ENCODE data around the gene LRRC4C.

Gene LRRC4C

DNA sequence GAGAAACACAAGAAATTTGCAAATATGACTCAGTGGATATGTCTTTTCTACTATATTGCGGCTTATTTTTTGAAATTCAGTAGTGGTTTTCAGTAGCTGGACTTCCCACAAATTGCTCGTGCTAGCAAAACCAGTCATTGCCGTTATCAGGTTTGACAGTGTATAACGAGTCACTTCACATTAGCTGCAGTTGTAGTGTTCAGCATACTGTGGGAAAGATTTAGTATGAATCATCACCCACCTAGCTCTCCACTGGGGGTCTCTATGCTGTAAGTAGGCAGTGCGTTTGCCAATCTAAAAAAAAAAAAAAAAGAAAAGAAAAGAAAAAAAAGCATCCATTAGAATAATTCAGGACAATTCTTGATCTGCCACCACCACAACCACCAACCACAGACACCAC, 1318.9 kb downstream of the LRRC4C start:
- Histone ChIP-seq H3K4me1 (ENCODE audit: control insufficient read depth, insufficient read depth, low read length) (no peaks in the 10 kb centered on the region), H3K27ac (ENCODE audit: insufficient read depth, low read depth, low read length, poor library complexity, severe bottlenecking) (no peak overlapping the region), H3K4me3 (ENCODE audit: insufficient read depth, low read depth, low read length) (no peak overlapping the region), H3K9me3 (ENCODE audit: control insufficient read depth, low read length) (no peaks in the 10 kb centered on the region), H3K36me3 (ENCODE audit: control insufficient read depth, insufficient read depth, low read length) (no peaks in the 10 kb centered on the region), H3K27me3 (ENCODE audit: control insufficient read depth, insufficient read depth, low read length, poor library complexity, severe bottlenecking) (no peaks in the 10 kb centered on the region)
- 89 to 90% methylated on average over 5 of the region's 5 CpGs for WGBS, 2 experiments

DNA sequence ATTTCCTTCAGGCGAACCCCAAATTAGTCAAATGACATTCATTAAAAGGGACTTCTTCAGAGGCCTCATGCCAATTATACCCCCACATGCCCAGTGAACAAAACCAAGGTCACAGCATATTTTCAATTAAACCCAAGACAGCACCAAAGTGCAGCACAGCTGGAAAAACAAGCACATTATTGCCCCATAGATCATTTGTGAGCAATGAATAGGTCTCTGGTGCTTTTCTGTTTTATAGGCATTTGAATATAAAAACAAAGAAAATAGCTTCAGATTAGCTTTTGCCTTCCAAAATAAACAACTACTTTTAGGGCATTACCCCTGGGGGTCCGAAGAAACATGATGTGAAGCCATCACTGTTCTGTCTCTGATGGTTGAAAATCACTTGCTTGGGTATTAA, 1319.9 kb downstream of the LRRC4C start:
- H3K27me3 ChIP-seq (ENCODE audit: control insufficient read depth, insufficient read depth, low read length, poor library complexity, severe bottlenecking): no peaks in the 10 kb centered on the region
- no peaks in the 10 kb centered on the region for H3K4me1 ChIP-seq (ENCODE audit: control insufficient read depth, insufficient read depth, low read length)
- H3K27ac ChIP-seq (ENCODE audit: insufficient read depth, low read depth, low read length, poor library complexity, severe bottlenecking): no peak overlapping the region
- no peaks in the 10 kb centered on the region for H3K36me3 ChIP-seq (ENCODE audit: control insufficient read depth, insufficient read depth, low read length)
- H3K9me3 ChIP-seq (ENCODE audit: control insufficient read depth, low read length): no peaks in the 10 kb centered on the region
- H3K4me3 ChIP-seq (ENCODE audit: insufficient read depth, low read depth, low read length): no peak overlapping the region
- 94 to 100% methylated on average over 2 of the region's 2 CpGs for WGBS, 2 experiments

DNA sequence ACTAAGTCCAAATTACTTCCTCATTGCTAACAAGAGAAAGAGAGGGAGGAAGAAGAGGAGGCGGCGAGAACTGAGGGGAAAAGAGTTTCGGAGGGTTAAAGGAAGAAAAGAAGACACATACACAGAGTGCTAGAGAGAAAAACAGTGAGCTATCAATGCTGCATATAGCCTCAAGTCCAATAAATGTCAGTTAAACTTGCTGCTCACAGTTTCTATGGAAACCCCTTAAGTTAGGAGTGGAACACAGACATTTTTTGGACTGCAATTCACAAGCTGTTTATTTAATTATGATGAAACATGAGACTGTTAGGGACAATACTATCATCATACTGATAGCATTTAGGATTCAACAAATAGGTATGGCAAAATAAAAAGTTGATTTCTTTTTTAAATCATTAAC, 1320.4 kb downstream of the LRRC4C start:
- H3K36me3 ChIP-seq (ENCODE audit: control insufficient read depth, insufficient read depth, low read length): no peaks in the 10 kb centered on the region
- H3K27me3 ChIP-seq (ENCODE audit: control insufficient read depth, insufficient read depth, low read length, poor library complexity, severe bottlenecking): no peaks in the 10 kb centered on the region
- H3K27ac ChIP-seq (ENCODE audit: insufficient read depth, low read depth, low read length, poor library complexity, severe bottlenecking): no peak overlapping the region
- no peak overlapping the region for H3K4me3 ChIP-seq (ENCODE audit: insufficient read depth, low read depth, low read length)
- WGBS, 2 experiments: 94% methylated on average over 3 of the region's 3 CpGs
- H3K4me1 ChIP-seq (ENCODE audit: control insufficient read depth, insufficient read depth, low read length): no peaks in the 10 kb centered on the region
- no peaks in the 10 kb centered on the region for H3K9me3 ChIP-seq (ENCODE audit: control insufficient read depth, low read length)

DNA sequence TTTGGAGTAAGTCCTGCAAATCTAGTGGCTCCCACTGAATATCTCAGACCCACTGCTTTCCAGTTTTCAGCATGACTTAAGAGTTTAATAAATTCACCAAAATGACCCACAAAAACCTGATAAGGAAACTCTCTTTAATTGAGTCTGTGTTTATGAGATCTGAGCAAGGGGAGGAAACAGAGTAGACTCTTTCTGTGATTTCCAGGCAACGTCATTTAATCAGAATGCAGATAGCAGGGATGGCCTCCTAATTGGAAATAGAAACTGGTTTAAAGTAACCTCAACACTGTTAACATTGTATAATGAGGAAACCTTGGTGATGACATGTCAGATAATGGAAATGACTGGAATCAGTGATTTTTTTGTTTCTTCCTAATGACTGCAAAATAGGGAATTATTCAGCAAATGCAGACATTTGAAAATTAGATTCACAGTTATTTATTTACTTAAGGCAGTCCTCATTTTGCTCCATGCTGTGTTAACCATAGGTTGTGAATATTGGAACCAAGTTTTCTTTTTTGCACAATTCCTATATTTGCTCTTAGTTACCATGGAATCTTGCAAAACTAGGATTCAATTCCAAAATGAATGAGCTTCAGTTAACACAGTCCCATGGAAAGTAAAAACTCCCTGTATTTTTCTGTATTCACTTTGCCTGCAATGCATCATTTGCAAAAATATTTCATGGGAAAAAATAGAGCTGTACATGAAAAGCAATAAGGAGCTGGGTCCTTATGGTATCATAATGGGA, 1324.5 kb downstream of the LRRC4C start:
- Histone ChIP-seq H3K36me3 (ENCODE audit: control insufficient read depth, insufficient read depth, low read length) (no peaks in the 10 kb centered on the region), H3K4me1 (ENCODE audit: control insufficient read depth, insufficient read depth, low read length) (no peaks in the 10 kb centered on the region), H3K27me3 (ENCODE audit: control insufficient read depth, insufficient read depth, low read length, poor library complexity, severe bottlenecking) (no peaks in the 10 kb centered on the region), H3K4me3 (ENCODE audit: insufficient read depth, low read depth, low read length) (no peak overlapping the region), H3K9me3 (ENCODE audit: control insufficient read depth, low read length) (no peaks in the 10 kb centered on the region), H3K27ac (ENCODE audit: insufficient read depth, low read depth, low read length, poor library complexity, severe bottlenecking) (no peak overlapping the region)
- 88 to 89% methylated on average over 1 of the region's 1 CpG for WGBS, 2 experiments

DNA sequence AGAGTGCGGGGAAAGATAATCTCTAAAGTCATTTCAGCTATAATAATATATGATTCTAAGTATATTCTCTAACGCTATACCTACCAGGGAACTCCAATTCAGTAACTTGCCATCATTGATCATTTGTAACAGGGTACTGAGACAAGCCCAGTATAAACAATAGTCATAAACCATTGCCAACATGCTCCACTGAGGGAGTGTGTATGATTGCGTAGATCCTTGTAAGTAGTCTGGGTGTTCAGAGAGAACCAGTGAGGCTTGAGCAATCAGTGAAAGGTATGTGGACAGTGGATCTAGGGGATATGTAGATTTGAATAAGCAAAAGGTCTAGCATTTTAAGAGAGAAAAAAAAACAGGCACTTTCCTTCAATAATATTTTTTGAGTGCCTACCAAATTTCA, 1326.0 kb downstream of the LRRC4C start:
- Histone ChIP-seq H3K36me3 (ENCODE audit: control insufficient read depth, insufficient read depth, low read length) (no peaks in the 10 kb centered on the region), H3K4me1 (ENCODE audit: control insufficient read depth, insufficient read depth, low read length) (no peaks in the 10 kb centered on the region), H3K27me3 (ENCODE audit: control insufficient read depth, insufficient read depth, low read length, poor library complexity, severe bottlenecking) (no peaks in the 10 kb centered on the region), H3K27ac (ENCODE audit: insufficient read depth, low read depth, low read length, poor library complexity, severe bottlenecking) (no peak overlapping the region), H3K4me3 (ENCODE audit: insufficient read depth, low read depth, low read length) (no peak overlapping the region), H3K9me3 (ENCODE audit: control insufficient read depth, low read length) (no peaks in the 10 kb centered on the region)
- 97 to 100% methylated on average over 2 of the region's 3 CpGs for WGBS, 2 experiments

DNA sequence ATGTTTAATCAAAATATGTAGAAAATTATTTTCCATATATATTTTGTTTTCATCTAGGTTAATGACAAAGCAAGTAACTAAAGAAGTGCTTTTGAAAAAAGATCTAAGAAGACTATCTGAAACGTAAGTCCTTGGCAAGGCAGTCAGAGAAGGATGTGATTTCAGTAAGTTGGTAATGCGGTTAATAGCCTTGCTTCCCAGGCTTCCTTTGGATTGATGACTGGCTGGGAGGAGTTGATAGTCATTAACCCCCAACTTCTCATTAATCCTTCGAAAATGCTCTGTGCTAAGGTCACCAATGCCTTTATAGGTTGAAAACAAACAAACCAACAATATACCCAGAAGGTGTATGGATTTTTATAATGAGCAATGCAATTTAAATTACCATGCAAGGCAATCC, 1326.5 kb downstream of the LRRC4C start:
- Histone ChIP-seq H3K27ac (ENCODE audit: insufficient read depth, low read depth, low read length, poor library complexity, severe bottlenecking) (no peak overlapping the region), H3K36me3 (ENCODE audit: control insufficient read depth, insufficient read depth, low read length) (no peaks in the 10 kb centered on the region), H3K4me1 (ENCODE audit: control insufficient read depth, insufficient read depth, low read length) (no peaks in the 10 kb centered on the region), H3K9me3 (ENCODE audit: control insufficient read depth, low read length) (no peaks in the 10 kb centered on the region), H3K4me3 (ENCODE audit: insufficient read depth, low read depth, low read length) (no peak overlapping the region), H3K27me3 (ENCODE audit: control insufficient read depth, insufficient read depth, low read length, poor library complexity, severe bottlenecking) (no peaks in the 10 kb centered on the region)
- WGBS, 2 experiments: 89 to 94% methylated on average over 2 to 3 of the region's 3 CpGs

DNA sequence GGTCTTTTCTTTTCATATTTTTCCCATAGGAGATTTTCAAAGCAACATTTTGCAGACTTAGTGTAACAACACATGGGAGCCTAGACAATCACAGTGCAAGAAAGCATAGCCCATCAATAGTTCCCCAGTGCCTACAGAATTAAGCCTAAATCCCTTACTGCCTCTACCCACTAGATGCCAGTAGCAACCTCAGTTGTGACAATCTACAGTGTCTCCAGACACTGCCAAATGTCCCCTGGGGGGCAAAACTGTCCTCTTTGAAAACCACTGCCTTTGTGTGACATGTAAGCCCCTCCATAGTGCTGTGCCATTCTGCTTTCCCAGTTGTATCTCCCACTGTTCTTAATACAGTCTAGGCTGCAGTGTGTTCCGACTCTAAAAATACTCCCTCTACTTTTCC, 1329.0 kb downstream of the LRRC4C start:
- Histone ChIP-seq H3K27ac (ENCODE audit: insufficient read depth, low read depth, low read length, poor library complexity, severe bottlenecking) (no peak overlapping the region), H3K36me3 (ENCODE audit: control insufficient read depth, insufficient read depth, low read length) (no peaks in the 10 kb centered on the region), H3K27me3 (ENCODE audit: control insufficient read depth, insufficient read depth, low read length, poor library complexity, severe bottlenecking) (no peaks in the 10 kb centered on the region), H3K4me3 (ENCODE audit: insufficient read depth, low read depth, low read length) (no peak overlapping the region), H3K9me3 (ENCODE audit: control insufficient read depth, low read length) (no peaks in the 10 kb centered on the region), H3K4me1 (ENCODE audit: control insufficient read depth, insufficient read depth, low read length) (no peaks in the 10 kb centered on the region)
- 41 to 47% methylated on average over 1 of the region's 1 CpG for WGBS, 2 experiments

DNA sequence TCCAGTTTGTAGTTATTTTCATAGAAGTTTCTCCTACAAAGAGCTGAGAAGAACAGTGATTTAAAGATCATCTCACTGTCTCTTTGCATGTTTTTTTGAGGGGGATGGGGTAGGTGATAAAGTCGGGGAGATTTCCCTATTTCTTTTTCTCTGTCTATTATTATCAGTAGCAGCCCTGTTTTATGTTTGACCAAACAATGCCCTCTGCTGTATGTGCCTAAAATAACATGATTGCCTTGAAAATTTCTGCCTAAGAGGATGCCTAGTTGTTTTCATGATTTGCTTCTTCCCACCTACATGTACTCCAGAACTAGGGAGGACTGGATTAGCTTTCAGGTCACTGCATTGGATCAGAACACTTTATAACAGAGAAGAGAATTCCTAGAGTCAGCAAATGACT, 1330.2 kb downstream of the LRRC4C start:
- Histone ChIP-seq H3K36me3 (ENCODE audit: control insufficient read depth, insufficient read depth, low read length) (no peaks in the 10 kb centered on the region), H3K9me3 (ENCODE audit: control insufficient read depth, low read length) (no peaks in the 10 kb centered on the region), H3K4me1 (ENCODE audit: control insufficient read depth, insufficient read depth, low read length) (no peaks in the 10 kb centered on the region), H3K27ac (ENCODE audit: insufficient read depth, low read depth, low read length, poor library complexity, severe bottlenecking) (no peak overlapping the region), H3K4me3 (ENCODE audit: insufficient read depth, low read depth, low read length) (no peak overlapping the region), H3K27me3 (ENCODE audit: control insufficient read depth, insufficient read depth, low read length, poor library complexity, severe bottlenecking) (no peaks in the 10 kb centered on the region)
- WGBS, 2 experiments: 50% methylated on average over 1 of the region's 1 CpG; no CpG with 5 or more reads in 1 of the 2 experiments

DNA sequence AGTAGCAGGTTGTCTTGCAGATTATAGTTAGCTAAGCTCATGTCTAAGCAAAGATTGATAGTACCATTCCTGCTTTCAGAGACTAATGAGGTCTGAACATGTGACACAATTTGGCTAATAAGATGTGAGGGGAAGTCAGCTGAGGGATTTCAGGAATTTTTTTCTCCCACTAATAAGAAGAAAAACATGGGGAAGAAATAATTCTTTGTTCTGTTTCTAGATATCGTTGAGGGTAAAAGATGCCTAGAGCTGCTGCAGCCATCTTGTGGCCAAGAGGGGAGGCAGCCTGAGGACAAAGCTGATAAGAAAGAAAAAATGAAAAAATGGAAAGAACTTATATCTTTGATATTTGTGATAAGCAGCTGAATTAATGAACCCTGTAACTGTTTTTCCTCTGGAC, 1334.4 kb downstream of the LRRC4C start:
- Histone ChIP-seq H3K9me3 (ENCODE audit: control insufficient read depth, low read length) (no peaks in the 10 kb centered on the region), H3K27me3 (ENCODE audit: control insufficient read depth, insufficient read depth, low read length, poor library complexity, severe bottlenecking) (no peaks in the 10 kb centered on the region), H3K4me3 (ENCODE audit: insufficient read depth, low read depth, low read length) (no peak overlapping the region), H3K4me1 (ENCODE audit: control insufficient read depth, insufficient read depth, low read length) (no peaks in the 10 kb centered on the region), H3K27ac (ENCODE audit: insufficient read depth, low read depth, low read length, poor library complexity, severe bottlenecking) (no peak overlapping the region), H3K36me3 (ENCODE audit: control insufficient read depth, insufficient read depth, low read length) (no peaks in the 10 kb centered on the region)
- WGBS, 2 experiments: 59 to 64% methylated on average over 1 of the region's 1 CpG

DNA sequence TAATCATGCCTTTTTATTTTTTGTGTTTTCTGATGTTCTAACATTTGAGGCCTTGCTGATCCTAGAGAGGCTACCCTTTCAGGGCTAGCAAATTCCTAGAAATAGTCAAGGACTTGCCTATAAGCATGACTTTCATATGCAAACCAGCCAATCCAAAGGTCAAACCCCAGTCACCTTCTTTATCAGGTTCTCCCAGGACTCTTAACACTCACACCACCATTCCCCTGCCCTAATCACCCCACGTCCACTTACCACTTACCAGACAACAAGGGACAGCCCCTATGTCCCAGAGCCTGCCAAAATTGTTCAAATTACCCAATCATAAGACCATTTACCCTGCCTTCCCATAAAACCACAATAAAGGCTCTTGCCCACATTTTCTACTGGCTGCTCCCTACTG, 1339.8 kb downstream of the LRRC4C start:
- 80 to 81% methylated on average over 1 of the region's 1 CpG for WGBS, 2 experiments
- H3K27me3 ChIP-seq (ENCODE audit: control insufficient read depth, insufficient read depth, low read length, poor library complexity, severe bottlenecking): no peaks in the 10 kb centered on the region
- no peaks in the 10 kb centered on the region for H3K4me1 ChIP-seq (ENCODE audit: control insufficient read depth, insufficient read depth, low read length)
- H3K9me3 ChIP-seq (ENCODE audit: control insufficient read depth, low read length): no peaks in the 10 kb centered on the region
- H3K4me3 ChIP-seq (ENCODE audit: insufficient read depth, low read depth, low read length): no peak overlapping the region
- no peaks in the 10 kb centered on the region for H3K36me3 ChIP-seq (ENCODE audit: control insufficient read depth, insufficient read depth, low read length)
- H3K27ac ChIP-seq (ENCODE audit: insufficient read depth, low read depth, low read length, poor library complexity, severe bottlenecking): no peak overlapping the region

DNA sequence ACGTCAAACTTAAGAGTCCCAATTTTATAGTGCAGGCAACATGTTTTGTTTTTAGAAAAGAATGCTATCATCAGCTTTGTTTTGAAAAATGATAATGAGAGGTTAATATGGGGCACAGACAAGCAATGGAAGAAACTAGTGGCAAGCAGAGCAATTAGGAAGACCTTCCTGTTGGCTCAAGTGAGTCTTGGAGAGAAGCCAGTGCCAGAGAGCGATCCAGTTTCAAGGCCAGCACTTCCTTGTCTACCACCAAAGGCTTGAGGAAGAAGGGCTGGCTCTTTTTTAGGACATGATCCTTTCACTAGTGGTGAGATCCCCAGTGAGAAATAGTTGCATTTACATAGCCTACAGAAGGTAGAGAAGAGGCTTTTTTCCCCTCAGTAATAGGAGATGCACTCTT, 1340.7 kb downstream of the LRRC4C start:
- WGBS, 2 experiments: 93 to 99% methylated on average over 2 of the region's 2 CpGs
- no peaks in the 10 kb centered on the region for H3K27me3 ChIP-seq (ENCODE audit: control insufficient read depth, insufficient read depth, low read length, poor library complexity, severe bottlenecking)
- H3K36me3 ChIP-seq (ENCODE audit: control insufficient read depth, insufficient read depth, low read length): no peaks in the 10 kb centered on the region
- no peak overlapping the region for H3K4me3 ChIP-seq (ENCODE audit: insufficient read depth, low read depth, low read length)
- H3K9me3 ChIP-seq (ENCODE audit: control insufficient read depth, low read length): no peaks in the 10 kb centered on the region
- H3K4me1 ChIP-seq (ENCODE audit: control insufficient read depth, insufficient read depth, low read length): no peaks in the 10 kb centered on the region
- H3K27ac ChIP-seq (ENCODE audit: insufficient read depth, low read depth, low read length, poor library complexity, severe bottlenecking): no peak overlapping the region
